Mammary epithelial cell (primary cell): ENCODE data around the gene OR5AP2.
"Not testable (repeated sequence)": the region's sequence is repeated elsewhere in the genome, so short reads cannot be mapped to it uniquely, and the experiment has no call there.

Source experiments
- CTCF ChIP-seq, 2 donors: IDR thresholded peaks in 1 of 2; conservative IDR thresholded peaks in 1 of 2; 2 replicates each; pipeline ENCODE4 v1.5.1; 2011 to 2012; ENCODE audit warnings: inconsistent platforms in 2 of 2, low read length in 2 of 2, mild to moderate bottlenecking in 2 of 2, control low read depth in 1 of 2, low read depth in 1 of 2; ENCODE audit not compliant: insufficient read depth in 1 of 2; ENCODE audit errors: extremely low read depth in 1 of 2
- EZH2 ChIP-seq: IDR thresholded peaks from 2 replicates; pipeline ENCODE4 v1.6.1; 2012; ENCODE audit warnings: low read length, inconsistent platforms, borderline replicate concordance

DNA sequence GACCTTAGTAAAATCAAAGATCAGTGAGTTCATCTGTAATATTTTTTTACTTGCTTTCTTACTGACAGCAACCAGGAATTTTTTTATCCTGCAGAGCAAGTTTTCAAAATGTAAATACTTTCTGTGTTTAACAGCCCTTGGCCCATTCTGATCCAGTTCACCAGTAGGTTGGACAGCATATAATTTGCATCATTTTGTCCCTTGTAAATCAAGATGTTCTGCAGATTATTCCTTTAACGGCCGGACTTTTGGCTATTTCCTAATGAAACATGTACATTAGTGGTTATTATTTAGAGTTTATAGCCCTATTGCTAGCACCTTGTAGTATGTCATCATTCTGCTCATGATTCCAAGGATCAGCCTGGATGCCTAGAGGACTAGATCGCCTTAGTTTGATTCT, 48.9 kb upstream of the OR5AP2 start:
- not testable (repeated sequence) for TF ChIP-seq CTCF (conservative IDR thresholded peaks at IDR 0.05 in 1 of 2, IDR thresholded peaks at IDR 0.05 in 1 of 2; ENCODE audit: extremely low read depth in 1 of 2, insufficient read depth in 1 of 2, low read depth in 1 of 2, low read length in 2 of 2); EZH2
